K562 (cell line): ENCODE data around the gene MDC1. TPM values are rescaled to one million over a fixed set of nuclear protein-coding genes. Genes with fewer than 3 reads are reported as not detected.

Source experiments
- RERE ChIP-seq: sonication (generic); formaldehyde crosslinking; IDR thresholded peaks from 2 replicates; pipeline ENCODE4 v1.8.0; 2023; ENCODE audit warnings: missing genetic modification reagents, mild to moderate bottlenecking, borderline replicate concordance
- ZBTB7A ChIP-seq: IDR thresholded peaks from 2 replicates; pipeline ENCODE4 v1.6.1; 2011; ENCODE audit warnings: low read depth, mild to moderate bottlenecking, low read length, moderate library complexity, borderline replicate concordance; ENCODE audit not compliant: control insufficient read depth
- polyA plus RNA-seq, 8 experiments: library from polyadenylated mRNA; depleted of rRNA in 4 of 8; stranded (reverse) in 5 of 8; unstranded in 3 of 8; fragments of >200 nt; fragmentation: Nextera tagmentation in 2 of 8; fragmentation: Illumina TruSeq in 1 of 8; extraction: Ambion mirVana in 2 of 8; extraction: Trizol in 1 of 8; gene quantifications; 2 replicates each; pipeline versions ENCODE4 v1.2.1 to v1.2.3, GENCODE V29; 2011 to 2014; ENCODE audit warnings: inconsistent platforms in 1 of 8, missing spikeins in 1 of 8
- total RNA-seq, 7 experiments: library from RNA; depleted of rRNA in 6 of 7; stranded (reverse); fragments of >200 nt in 6 of 7; fragmentation: Illumina TruSeq in 2 of 7; extraction: Trizol in 2 of 7; gene quantifications; 2 replicates each; pipeline versions ENCODE4 v1.2.1 to v1.2.3, GENCODE V29; 2011 to 2021; ENCODE audit warnings: low replicate concordance in 1 of 7
- TF ChIP-seq, protein P1 (sequence below), 2 experiments: fragments of 450-650 bp in 1 of 2; IDR thresholded peaks; 2 replicates each; pipeline ENCODE4 v1.6.1; 2011 to 2017; ENCODE audit warnings: low read depth in 2 of 2, antibody characterized with exemption in 1 of 2, borderline replicate concordance in 1 of 2, low read length in 1 of 2, mild to moderate bottlenecking in 1 of 2, mixed read lengths in 1 of 2; ENCODE audit not compliant: control insufficient read depth in 1 of 2

Gene MDC1
- total and polyA plus RNA-seq, 9 of the 15 experiments (the other 6 are each of a cell fraction or from before 2014, with no cell fraction given), result 8.2 to 114 (median 20.0) TPM

DNA sequence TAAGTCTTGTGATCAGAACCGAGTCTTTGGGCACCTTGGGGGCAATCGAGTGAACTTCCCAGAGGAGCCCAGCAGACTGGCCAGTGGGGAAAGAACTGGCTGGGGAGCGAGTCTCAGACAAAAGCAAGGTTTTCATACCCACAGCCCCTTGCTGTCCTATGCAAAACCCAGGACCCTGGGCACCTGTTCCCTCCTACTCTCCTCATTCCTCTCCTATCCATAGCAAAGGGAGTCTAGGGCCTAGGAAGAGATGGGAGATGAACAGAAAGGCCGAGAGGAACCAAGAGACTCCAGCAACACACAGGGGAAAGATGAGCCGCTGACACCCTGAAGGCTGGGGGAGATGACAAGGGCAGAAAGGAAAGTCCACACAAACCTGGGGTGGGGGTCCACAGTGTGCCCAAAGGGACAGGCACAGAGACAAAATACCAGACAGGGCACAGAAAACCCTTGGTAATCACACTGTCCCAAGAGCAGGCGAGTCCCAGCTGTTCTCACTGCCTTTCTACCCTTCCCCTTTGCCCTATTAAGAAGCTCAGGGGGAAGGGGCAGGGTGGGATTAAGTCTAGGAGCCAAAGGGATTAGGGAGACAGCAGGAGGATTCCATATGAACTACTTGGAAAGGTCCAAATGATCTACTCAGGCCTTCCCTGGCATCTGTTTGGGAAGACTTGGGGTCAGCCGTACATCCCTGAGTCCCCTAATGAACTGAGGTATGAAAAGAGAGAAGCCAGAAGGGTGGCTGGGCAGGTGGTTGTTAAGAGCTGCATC is 37.1 kb downstream of the MDC1 start (continued):
- TF ChIP-seq RERE (CRISPR knock-in tag) (0 out of 2 replicates have a peak, but pooled peaks have one; percentile 29), ZBTB7A (0 out of 2 replicates have a peak, but pooled peaks have one; percentile 12)
- TF ChIP-seq, protein P1, sequence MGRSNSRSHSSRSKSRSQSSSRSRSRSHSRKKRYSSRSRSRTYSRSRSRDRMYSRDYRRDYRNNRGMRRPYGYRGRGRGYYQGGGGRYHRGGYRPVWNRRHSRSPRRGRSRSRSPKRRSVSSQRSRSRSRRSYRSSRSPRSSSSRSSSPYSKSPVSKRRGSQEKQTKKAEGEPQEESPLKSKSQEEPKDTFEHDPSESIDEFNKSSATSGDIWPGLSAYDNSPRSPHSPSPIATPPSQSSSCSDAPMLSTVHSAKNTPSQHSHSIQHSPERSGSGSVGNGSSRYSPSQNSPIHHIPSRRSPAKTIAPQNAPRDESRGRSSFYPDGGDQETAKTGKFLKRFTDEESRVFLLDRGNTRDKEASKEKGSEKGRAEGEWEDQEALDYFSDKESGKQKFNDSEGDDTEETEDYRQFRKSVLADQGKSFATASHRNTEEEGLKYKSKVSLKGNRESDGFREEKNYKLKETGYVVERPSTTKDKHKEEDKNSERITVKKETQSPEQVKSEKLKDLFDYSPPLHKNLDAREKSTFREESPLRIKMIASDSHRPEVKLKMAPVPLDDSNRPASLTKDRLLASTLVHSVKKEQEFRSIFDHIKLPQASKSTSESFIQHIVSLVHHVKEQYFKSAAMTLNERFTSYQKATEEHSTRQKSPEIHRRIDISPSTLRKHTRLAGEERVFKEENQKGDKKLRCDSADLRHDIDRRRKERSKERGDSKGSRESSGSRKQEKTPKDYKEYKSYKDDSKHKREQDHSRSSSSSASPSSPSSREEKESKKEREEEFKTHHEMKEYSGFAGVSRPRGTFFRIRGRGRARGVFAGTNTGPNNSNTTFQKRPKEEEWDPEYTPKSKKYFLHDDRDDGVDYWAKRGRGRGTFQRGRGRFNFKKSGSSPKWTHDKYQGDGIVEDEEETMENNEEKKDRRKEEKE (IDR thresholded peaks at IDR 0.05; ENCODE audit: borderline replicate concordance in 1 of 2, control insufficient read depth in 1 of 2, low read depth in 2 of 2, low read length in 1 of 2), result no peak
- TF ChIP-seq, all 486 proteins: peak for 6
